Stimulated activated CD4-positive, alpha-beta T cell treated with anti-CD3 and anti-CD28 coated beads, Interleukin-1b, Interleukin-23, amount 100 ng/mL, for 48 hours (primary cell): ENCODE measurements around the gene FOXO1.

ENCODE experiments used
- DNase-seq: peaks from one replicate; pipeline ENCODE4 v3.0.0-alpha.2; 2020

The FOXO1 gene

DNA sequence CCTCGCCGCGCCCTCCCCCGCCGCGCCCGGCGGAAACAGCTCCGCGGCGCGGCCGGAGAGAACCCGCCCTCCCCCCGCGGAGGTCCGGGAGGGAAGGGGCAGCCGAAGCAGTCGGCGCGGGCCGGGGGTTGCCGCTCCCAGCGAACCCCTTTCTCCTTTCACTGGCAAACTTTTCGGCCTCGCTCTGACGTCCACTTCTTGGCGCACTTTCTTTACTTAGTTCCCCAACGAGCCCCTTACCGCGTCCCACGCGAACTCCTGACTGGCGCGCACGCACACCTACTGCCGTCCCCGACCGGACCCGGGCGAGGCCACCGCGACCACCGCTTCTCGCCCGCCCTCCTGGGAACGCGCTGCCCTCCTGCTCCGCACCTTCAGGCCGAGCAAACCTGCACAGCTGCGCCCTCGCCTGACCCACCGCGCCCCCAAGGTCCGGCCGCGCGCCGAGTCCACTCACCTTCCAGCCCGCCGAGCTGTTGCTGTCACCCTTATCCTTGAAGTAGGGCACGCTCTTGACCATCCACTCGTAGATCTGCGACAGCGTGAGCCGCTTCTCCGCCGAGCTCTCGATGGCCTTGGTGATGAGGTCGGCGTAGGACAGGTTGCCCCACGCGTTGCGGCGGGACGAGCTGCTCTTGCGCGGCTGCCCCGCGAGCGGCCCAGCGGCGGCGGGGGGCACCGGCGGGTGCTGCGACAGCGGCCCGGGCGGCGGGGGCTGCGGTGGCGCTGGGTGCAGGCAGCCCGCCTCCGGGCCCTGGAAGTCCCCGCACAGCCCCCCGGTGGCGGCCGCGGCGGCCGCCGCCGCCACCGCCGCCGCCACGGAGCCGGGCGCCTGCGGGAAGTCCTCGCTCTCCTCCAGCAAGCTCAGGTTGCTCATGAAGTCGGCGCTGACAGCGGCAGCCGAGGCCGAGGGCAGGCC is 1.1 kb downstream of the FOXO1 start:
- DNase-seq = peak; percentile 35

DNA sequence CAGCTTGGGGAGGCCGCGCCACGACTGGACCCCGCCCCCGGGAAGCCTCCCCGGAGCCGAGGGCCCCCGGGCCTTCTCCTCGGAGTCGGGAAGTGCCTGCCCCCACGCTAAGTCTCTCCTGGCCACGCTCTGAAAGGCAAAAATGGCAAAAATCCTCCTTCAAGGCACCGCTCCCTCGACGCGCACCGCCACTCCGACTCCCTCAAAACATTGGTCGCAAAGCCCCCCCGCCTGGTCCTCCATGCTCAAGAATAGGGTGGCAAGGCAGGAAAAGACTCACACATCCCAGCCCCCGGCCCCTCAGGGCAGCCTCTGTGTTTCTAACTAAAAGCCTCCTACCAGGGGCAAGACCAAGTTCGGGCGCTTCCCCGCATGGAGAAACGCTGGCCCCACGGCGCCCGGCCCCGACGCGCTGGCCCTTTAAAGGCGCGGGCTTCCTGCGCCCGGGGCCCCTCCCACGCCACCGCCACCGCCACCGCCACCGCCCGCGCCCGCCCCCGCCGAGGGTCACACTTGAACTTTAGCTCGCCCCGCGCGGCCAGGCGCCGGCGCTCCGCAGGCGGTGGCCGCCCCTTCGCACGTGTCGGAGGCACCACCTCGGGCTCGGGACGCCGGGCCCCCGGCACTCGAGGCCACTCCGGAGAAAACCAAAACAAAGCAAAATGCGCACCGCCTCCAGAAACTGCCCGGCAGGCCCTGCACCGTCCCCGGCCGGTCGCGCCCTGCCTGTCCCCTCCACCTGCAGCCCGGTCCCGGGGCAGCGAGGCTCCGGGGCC is 1.9 kb downstream of the FOXO1 start:
- peak; percentile 55 for DNase-seq

DNA sequence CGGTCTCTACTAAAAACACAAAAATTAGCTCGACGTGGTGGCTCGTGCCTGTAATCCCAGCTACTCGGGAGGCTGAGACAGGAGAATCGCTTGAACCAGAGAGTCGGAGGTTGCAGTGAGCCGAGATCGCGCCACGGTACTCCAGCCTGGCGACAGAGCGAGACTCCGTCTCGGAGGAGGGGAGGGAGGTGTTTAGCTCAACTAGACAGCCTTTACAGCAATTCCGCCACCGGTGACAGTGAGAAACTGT is 2.4 kb downstream of the FOXO1 start:
- DNase-seq = peak; percentile 75

DNA sequence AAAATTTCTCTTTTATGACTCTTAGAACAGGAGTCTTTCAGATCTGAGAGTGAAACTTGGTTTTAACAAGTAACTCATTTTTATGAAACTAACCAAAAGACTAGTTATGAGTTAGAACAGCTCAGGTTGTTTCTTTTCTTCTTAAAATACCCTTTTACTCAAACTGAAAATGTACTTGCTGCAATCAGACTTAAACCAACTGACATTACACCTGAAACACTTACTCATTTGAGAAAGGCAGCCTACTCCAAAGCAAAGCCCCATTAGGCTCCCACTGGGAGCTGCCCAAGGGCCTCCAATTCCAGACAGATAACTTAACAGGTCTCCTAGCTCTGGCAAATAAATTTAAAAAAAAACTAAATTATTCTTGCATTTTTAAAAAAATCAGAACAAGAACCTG is 3.6 kb downstream of the FOXO1 start:
- no peak for DNase-seq

DNA sequence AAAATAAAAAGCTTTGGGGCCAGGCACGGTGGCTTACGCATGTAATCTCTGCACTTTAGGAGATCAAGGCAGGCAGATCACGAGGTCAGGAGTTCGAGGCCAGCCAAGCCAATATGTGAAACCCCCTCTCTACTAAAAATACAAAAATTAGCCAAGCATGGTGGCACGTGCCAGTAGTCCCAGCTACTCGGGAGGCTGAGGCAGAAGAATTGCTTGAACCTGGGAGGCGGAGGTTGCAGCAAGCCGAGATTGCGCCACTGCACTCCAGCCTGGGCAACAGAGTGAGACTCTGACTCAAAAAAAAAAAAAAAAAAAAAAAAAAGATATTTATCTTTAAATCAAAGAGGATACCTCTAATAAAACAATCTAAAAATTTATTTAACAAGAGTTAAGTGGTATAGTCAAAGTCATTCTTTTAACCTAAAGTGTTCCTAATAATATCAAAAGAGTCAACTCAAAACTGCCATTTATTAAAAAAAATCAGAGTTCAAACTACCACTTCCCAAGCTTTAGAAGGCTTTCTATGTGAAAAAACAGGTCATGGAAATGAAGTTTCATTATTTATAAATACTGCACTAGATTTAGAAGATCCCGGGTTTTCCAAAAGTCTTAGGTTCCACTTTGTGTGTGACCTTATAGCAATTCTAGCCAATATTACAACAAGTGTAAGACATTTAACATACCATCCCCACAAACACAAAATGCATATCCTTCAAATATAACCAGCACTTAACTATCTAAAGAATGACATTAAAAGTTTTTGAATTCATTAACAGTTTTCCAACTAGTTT is 4.4 kb downstream of the FOXO1 start:
- no peak for DNase-seq

DNA sequence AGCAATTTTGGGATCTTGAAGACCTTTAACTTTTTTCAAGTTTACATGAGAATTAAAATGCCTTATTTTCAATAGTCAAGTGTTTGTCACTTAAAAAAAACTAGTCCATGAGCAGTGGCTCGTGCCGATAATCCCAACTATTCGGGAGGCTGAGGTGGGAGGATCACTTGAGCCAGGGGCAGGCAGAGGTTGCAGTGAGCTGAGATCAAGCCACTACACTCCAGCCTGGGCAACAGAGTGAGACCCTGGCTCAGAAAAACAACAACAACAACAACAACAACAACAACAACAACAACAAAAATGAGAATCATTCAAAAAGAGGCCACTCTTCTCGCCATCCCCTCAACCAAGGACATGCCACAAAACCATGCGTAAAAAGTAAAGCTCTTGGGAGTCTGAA is 5.7 kb downstream of the FOXO1 start:
- DNase-seq = no peak

DNA sequence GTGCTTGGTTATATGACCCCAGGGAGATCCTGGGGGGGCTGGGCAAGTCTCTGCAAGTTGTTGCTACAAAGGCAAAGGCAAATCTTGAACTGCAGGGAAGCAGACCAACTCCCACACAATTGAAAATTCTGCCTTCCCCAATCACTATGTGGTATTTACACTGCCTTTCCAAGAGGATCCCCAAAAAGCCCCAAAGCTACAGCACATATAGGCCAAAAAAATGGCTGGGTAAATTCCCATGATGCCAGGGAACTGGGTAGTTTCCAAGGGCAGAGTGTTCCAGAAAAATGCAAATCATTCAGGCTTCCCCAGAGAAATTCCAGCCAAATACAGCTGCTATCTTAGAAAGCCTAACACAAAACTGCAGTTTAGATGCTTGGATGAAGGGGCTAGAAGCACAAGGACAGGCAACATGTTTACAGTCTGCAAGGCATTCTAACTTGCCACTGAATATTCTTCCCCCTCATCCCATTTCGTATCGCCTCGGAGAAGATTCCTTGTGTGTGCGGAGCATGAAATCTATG is 6.2 kb downstream of the FOXO1 start:
- DNase-seq = no peak

DNA sequence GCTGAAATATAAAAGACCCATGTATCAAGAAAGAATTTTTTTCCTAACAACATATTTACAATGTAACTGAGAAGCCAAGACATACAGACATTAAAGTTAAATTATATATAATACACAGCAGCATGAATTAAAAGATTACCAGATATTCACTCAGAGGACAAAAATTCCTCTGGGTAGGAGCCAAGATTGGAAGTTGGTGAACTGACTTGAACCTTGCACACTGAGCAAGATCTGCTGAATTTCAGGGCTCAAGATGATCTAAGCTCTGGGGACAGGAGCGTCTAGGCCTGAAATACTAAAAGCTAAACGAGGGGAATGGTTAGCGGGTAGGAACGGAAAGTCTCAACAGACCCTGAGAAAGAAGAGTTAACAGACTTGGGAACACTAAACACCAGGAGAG is 8.5 kb downstream of the FOXO1 start:
- DNase-seq = no peak

DNA sequence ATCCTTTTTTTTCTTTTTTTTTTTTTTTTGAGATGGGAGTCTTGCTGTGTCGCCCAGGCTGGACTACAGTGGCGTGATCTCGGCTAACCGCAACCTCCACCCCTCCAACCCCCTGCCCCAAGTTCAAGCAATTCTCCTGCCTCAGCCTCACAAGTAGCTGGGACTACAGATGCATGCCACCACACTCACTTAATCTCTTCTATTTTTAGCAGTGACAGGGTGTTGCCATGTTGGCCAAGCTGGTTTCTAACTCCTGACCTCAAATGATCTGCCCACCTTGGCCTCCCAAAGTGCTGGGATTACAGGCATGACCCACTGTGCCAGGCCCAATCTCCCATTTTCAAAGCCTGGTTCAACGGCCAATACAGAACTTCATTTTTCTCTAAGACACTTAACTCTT is 9.1 kb downstream of the FOXO1 start:
- no peak for DNase-seq

DNA sequence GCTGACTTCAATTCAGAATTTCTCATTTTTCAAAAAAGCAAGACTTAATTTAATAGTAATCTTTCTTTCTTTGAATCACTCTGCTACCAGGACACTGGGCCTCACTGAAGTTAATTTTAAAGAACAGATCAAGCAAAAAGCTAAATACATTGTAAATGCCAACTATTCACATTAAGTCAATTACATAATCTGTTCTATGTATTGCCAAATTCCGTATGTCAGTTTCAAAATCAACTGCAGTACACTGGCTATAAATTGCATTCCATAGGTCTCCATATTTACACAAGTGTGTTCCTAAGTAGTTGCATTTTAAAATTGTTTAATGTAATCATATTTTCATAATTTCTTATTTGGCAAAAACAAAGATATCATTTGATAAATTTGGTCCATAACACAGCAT is 10.1 kb downstream of the FOXO1 start:
- no peak for DNase-seq

DNA sequence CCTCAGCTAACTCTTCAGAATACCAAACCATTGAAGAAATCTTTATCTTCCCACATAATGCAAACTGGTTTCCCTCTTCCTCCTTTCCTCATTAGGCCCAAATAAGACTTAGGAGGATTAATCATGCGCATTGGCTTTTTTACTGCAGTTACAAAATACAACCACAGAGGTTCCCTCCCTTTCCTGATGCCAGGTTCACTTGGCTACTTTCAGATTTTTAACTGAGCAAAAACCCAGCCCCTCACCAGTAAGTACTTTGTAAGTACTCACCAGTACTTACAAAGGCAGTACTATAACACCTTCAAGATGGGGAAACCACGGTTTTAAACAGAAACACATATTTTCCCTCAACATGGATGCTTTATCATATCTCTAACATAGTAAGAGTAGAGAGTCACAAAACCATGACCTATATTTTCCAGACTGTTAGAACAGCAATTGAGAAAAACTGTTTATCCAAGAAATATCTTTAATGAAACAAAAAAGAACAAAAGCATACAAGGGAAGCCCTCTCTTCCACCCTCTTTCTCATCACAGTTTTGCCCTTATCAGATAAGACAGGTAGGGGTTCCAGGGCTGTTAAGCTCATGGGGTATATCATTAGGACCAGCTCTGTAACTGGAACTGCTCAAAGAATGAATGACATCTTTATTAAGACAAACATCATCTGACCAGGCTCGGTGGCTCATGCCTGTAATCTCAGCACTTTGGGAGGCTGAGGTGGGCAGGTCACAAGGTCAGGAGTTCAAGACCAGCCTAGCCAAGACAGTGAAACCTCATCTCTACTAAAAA is 12.7 kb downstream of the FOXO1 start:
- DNase-seq = no peak

DNA sequence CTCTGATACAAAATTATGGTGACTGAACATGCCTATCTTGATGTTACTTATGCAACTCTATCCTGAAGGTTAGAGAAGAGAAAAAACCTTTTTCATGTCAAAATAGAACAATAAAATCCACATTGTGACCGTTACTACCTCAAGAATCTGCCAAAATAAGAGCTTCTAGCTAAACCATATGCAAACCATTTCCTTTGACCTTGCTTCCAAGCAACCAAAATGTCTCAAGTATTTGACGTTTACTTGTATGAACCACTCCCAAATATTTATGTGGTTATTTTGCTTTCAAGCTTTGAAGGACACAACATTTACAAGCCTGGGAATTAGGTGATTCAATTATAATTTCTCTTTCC is 13.9 kb downstream of the FOXO1 start:
- no peak for DNase-seq

DNA sequence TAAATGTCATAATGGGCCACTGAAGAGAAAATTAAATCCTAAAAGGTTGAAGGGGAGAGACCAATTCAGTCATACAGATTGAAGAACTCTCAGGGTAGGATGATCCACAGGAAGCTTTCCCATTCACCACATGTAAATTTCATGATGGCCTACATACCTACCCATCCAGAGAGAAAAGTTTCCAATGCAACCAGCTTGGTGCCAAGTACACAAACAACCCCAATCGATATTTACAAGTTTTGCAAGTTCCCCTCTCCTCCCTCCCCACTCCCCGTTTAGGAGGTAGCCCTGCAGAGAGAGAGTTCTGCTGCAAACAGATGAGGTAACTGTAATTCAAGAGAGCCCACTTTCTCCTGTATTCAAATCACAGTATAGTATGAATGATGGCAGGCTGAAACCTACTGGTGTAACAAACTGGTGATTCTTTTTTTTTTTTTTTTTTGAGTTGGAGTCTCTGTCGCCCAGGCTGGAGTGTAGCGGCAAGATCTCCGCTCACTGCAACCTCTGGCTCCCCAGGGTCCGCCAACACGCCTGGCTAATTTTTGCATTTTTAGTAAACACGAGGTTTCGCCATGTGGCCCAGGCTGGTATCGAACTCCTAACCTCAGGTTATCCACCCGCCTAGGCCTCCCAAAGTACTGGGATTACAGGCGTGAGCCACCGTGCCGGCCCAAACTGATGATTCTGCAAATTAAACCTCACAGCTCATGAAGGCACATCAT is 14.4 kb downstream of the FOXO1 start:
- DNase-seq = no peak

DNA sequence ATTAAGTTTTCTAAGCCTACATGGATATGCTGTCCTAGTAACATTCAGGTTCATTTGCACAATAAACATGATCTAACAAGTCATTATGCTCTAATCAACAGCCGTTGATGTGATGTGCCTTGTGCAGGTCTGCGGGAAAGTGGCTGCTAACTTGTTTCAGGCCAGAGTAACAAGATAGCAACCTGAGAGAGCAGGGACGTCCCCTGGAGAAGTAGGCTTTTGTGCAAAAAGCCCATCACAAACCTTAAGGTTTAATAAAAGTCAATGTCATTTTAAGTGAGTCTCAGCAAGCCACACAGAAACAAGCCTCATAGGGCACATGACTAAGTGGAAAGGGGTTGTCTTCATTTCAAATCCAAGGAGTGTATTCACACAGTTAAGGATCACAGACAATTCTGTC is 17.6 kb downstream of the FOXO1 start:
- no peak for DNase-seq

DNA sequence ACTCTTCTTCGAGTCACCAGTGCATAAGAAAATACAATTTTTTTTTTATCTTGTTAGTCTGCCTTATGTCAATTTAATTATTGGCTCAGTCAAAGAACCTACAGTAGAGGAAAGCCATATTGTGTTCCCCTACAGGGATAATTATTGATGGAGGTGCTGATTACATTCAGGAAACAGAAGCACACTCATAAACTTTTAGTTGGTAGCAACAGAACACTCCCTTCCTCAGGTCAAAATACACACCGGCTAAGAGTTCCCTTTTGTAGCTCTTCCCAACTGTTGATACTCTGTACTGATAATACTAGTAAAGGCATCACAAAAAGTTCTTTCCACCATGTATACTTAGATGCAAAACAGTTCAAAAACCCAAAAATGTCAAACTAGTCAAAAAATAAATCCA is 18.4 kb downstream of the FOXO1 start:
- DNase-seq = no peak

DNA sequence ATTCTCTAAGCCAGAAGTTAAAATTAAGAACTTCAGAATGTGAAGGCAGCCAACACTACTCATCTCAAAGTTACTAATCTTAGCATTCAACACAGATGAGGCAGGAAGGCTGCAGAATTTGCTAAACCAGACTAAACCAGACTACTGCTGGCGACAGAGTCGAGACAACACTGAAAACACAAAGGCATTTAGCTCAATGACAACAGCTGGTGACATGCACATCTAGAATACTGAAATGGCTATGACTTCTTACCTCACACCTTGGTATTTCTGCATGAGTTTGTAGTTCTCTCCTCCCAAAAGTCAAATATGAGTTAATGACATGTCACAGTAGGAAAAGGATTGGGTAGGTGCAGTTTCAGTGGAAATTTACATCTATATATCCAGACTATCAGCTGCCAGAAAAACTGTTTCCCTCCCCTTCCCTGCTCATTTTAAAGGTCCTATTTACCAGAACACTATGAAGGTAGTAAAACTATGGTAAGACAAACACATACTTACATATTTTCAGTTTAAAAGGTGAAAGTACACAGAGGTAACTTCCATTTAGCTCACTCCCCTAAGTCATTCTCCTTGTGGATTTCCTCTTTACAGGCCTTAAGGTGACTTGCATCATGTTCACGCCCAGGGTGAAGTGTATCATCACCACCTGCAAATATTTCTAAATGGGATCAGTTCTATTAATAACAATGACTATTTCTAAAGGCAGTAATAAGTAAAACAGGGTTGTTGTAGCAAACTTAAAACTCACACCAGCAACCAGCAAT is 21.4 kb downstream of the FOXO1 start:
- DNase-seq = peak; percentile 38

DNA sequence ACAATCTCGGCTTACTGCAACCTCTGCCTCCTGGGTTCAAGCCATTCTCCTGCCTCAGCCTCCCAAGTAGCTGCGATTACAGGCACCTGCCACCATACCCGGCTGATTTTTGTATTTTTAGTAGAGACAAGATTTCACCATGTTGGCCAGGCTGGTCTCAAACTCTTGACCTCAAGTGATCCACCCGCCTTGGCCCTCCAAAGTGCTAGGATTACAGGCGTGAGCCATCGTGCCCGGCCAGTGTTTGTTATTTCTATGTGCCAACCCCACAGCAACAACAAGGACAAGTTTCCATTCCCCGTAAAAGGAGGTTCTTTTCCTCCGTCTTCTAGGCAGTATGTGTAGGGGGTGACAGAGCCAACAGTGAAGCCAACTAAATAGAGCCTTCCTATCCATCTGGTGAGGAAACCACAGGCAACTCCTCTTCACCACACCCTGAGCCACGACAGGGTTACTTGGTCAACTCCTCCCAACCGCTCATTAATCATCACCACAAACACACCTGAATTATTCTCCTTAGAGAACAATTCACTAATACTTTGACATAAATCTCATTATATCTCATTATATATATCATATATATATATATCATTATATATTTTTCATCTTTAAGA is 25.5 kb downstream of the FOXO1 start:
- DNase-seq = no peak

DNA sequence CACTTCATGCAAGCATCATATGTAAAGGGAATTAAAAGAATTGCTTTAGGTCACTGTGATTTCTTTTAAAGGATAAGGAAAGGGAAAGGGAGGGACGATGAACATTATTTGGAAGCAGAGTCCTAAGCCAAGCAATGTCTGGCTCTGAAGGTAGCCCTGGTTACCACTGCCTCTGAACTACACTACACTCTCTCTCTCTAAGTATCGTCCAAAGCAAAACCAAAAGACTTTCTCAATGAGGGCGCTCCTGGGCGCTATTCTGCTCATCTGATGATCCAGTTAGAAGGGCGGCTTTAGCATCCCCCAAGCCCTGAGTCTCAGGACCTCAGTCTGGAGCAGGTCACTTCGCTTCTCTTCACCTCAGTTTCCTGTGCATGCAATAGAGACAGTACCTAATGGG is 26.2 kb downstream of the FOXO1 start:
- DNase-seq = no peak

DNA sequence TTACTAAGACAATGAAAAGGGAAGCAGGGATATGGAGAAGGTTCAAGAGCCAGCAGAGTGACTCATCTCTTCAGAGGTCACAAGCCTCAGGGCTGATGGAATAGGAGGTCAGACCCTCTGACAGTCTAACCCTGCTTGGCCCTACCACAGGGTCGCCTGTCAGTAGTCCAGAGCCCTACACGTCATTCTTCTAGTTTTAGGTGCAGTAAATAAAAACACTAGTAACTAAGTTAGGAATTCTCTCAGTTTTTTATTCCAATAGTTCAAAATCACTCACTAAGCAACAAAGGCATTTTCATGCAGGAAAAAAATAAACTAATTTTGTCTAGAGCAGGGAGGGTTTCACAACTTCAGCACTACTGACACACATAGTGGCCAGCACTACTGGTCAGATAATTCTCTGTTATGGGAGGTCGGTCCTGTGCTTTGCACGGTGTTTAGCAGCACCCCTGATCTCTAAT is 27.2 kb downstream of the FOXO1 start:
- DNase-seq = no peak

DNA sequence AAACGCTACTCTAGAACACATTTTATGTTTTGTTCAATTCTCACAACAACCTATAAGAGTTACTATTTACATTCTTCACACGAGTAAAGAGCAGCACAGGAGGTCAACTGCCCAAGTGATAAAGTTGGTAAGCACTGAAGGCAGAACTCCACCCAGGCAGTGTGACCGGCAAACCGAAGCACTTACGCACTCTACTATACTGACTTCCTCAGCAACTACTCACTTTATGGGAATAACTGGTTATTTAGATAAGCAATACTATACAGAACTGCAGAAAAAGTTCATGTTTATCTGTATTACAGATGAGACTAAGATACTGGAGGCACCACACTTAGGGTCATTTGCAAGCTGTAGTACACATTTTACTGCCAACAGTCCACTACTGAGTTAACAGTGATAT is 28.8 kb downstream of the FOXO1 start:
- no peak for DNase-seq
